ENCODE results near the gene PCF11. TPM values are rescaled to one million over a fixed set of nuclear protein-coding genes. Genes with fewer than 3 reads are reported as not detected.

Gene PCF11
- polyA plus RNA-seq, 1 donor from 2014 or later, result 82.4 TPM

DNA sequence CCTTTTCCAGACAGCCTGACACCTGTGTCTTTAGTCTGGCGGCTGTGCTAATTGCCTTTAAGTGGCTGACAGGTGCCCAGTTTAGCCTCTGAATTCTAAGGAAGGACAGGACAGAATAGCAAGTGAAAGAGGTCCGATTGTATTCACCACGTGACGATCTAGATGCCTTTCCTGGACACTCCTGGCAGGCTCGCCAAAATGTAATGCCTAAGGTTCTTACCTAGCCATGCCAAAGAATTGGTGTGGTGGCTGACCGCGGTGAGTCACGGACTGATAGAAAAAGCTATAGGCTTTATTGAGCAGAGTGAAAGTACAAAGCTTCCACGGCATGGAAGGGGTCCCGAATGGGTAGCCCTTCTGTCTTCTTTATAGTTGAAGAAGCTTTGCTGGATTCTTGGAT, 63.3 kb downstream of the PCF11 start:
- Histone ChIP-seq H4K20me1 (ENCODE audit: insufficient read depth) (no peaks in the 10 kb centered on the region), H2AFZ (ENCODE audit: low read depth, low read length) (no peak overlapping the region), H3K79me2 (replicated peaks; ENCODE audit: insufficient read depth, low read length) (no peaks in the 10 kb centered on the region), H3K27ac (ENCODE audit: low read length) (no peak overlapping the region), H3F3A (ENCODE audit: insufficient read depth, low read length, poor library complexity, severe bottlenecking) (no peaks in the 10 kb centered on the region), H3K27me3 (ENCODE audit: insufficient read depth, low read depth, low read length) (no peaks in the 10 kb centered on the region), H3K9ac (ENCODE audit: low read length) (no peak overlapping the region), H3K36me3 (ENCODE audit: insufficient read depth, low read length) (no peaks in the 10 kb centered on the region), H3K4me2 (ENCODE audit: low read length) (no peak overlapping the region), H3K4me3 (ENCODE audit: low read length) (no peak overlapping the region), H3K9me2 (ENCODE audit: insufficient read depth, low read length) (no peaks in the 10 kb centered on the region), H3K9me3 (ENCODE audit: low read length) (no peaks in the 10 kb centered on the region)
- TF ChIP-seq RAD21 (conservative IDR thresholded peaks at IDR 0.05), result no peak
- TF ChIP-seq, protein P1, sequence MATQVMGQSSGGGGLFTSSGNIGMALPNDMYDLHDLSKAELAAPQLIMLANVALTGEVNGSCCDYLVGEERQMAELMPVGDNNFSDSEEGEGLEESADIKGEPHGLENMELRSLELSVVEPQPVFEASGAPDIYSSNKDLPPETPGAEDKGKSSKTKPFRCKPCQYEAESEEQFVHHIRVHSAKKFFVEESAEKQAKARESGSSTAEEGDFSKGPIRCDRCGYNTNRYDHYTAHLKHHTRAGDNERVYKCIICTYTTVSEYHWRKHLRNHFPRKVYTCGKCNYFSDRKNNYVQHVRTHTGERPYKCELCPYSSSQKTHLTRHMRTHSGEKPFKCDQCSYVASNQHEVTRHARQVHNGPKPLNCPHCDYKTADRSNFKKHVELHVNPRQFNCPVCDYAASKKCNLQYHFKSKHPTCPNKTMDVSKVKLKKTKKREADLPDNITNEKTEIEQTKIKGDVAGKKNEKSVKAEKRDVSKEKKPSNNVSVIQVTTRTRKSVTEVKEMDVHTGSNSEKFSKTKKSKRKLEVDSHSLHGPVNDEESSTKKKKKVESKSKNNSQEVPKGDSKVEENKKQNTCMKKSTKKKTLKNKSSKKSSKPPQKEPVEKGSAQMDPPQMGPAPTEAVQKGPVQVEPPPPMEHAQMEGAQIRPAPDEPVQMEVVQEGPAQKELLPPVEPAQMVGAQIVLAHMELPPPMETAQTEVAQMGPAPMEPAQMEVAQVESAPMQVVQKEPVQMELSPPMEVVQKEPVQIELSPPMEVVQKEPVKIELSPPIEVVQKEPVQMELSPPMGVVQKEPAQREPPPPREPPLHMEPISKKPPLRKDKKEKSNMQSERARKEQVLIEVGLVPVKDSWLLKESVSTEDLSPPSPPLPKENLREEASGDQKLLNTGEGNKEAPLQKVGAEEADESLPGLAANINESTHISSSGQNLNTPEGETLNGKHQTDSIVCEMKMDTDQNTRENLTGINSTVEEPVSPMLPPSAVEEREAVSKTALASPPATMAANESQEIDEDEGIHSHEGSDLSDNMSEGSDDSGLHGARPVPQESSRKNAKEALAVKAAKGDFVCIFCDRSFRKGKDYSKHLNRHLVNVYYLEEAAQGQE (IDR thresholded peaks at IDR 0.05; ENCODE audit: borderline replicate concordance), result no peak
- TF ChIP-seq EZH2 (IDR thresholded peaks at IDR 0.05; ENCODE audit: borderline replicate concordance, insufficient read depth, low read length, poor library complexity, severe bottlenecking), result no peak
- TF ChIP-seq POLR2AphosphoS5 (IDR thresholded peaks at IDR 0.05), result no peak

DNA sequence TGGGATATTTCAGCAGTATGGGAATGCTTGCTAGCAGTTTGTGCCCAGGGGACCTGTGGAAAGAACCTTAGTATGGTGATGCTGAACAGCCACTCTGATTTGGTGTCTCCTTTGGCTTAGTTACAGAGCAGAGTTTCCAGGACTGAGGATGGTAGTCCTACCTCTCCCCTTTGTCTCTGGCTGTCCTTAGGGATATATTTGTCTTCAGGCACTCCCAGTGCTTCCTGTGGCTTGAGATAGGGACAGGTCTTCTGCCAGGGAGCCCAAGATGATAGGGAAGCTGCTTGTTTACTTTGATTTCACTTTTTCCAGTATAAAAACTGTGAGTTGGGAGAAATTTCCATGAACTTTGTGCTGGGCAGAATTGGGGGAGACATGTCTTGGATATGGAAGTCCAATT, 64.8 kb downstream of the PCF11 start:
- no peaks in the 10 kb centered on the region for H3K79me2 ChIP-seq (replicated peaks; ENCODE audit: insufficient read depth, low read length)
- H3K9ac ChIP-seq (ENCODE audit: low read length), result no peak overlapping the region
- TF ChIP-seq EP300 (conservative IDR thresholded peaks at IDR 0.05; ENCODE audit: poor library complexity, severe bottlenecking) (no peak), POLR2AphosphoS5 (IDR thresholded peaks at IDR 0.05) (no peak), MXI1 (conservative IDR thresholded peaks at IDR 0.05; ENCODE audit: poor library complexity, severe bottlenecking) (no peak), EZH2 (IDR thresholded peaks at IDR 0.05; ENCODE audit: borderline replicate concordance, insufficient read depth, low read length, poor library complexity, severe bottlenecking) (no peak), TAF1 (IDR thresholded peaks at IDR 0.05; ENCODE audit: low read depth) (no peak), SMC3 (conservative IDR thresholded peaks at IDR 0.05; ENCODE audit: poor library complexity) (no peak), RAD21 (conservative IDR thresholded peaks at IDR 0.05) (no peak)
- TF ChIP-seq, protein P1 (IDR thresholded peaks at IDR 0.05; ENCODE audit: borderline replicate concordance), result no peak
- TF ChIP-seq, protein P2, sequence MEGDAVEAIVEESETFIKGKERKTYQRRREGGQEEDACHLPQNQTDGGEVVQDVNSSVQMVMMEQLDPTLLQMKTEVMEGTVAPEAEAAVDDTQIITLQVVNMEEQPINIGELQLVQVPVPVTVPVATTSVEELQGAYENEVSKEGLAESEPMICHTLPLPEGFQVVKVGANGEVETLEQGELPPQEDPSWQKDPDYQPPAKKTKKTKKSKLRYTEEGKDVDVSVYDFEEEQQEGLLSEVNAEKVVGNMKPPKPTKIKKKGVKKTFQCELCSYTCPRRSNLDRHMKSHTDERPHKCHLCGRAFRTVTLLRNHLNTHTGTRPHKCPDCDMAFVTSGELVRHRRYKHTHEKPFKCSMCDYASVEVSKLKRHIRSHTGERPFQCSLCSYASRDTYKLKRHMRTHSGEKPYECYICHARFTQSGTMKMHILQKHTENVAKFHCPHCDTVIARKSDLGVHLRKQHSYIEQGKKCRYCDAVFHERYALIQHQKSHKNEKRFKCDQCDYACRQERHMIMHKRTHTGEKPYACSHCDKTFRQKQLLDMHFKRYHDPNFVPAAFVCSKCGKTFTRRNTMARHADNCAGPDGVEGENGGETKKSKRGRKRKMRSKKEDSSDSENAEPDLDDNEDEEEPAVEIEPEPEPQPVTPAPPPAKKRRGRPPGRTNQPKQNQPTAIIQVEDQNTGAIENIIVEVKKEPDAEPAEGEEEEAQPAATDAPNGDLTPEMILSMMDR (IDR thresholded peaks at IDR 0.05; ENCODE audit: poor library complexity, severe bottlenecking), result no peak
- H2AFZ ChIP-seq (ENCODE audit: low read depth, low read length), result no peak overlapping the region
- H3K9me2 ChIP-seq (ENCODE audit: insufficient read depth, low read length), result no peaks in the 10 kb centered on the region
- no peaks in the 10 kb centered on the region for H3F3A ChIP-seq (ENCODE audit: insufficient read depth, low read length, poor library complexity, severe bottlenecking)
- H3K27ac ChIP-seq (ENCODE audit: low read length), result no peak overlapping the region
- H4K20me1 ChIP-seq (ENCODE audit: insufficient read depth), result no peaks in the 10 kb centered on the region
- H3K4me3 ChIP-seq (ENCODE audit: low read length), result no peak overlapping the region
- H3K4me2 ChIP-seq (ENCODE audit: low read length), result no peak overlapping the region
- H3K27me3 ChIP-seq (ENCODE audit: insufficient read depth, low read depth, low read length), result no peaks in the 10 kb centered on the region
- H3K9me3 ChIP-seq (ENCODE audit: low read length), result no peaks in the 10 kb centered on the region
- no peaks in the 10 kb centered on the region for H3K36me3 ChIP-seq (ENCODE audit: insufficient read depth, low read length)
